Measurements from ENCODE around the gene SPAG4.

Gene SPAG4

DNA sequence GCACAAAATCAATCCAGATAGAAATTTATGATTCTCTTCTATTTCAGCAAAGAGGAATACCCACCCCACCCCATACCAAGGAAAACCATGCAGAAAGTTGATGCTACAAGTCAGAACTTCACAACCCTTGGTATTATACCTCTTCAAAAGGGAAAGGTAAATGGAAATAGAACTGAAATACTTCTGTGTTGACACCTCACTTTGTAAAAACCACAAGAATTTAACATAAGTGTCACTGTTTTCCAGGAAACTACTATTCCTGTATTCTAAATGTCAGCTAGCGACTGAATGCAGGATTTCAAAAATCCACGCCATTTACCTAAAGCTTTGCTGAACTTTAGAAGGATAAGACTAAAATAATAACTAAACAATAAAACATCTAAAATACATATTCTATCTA, 45.4 kb downstream of the SPAG4 start:
- Histone ChIP-seq H3K9me3 (ENCODE audit: control insufficient read depth, insufficient read depth, low read depth, low read length) (no peaks in the 10 kb centered on the region; the same call in 1 of the 2 replicates), H3K9ac (ENCODE audit: low read length) (no peak overlapping the region), H3K27me3 (ENCODE audit: control insufficient read depth, insufficient read depth, low read length) (no peaks in the 10 kb centered on the region), H3K36me3 (ENCODE audit: control insufficient read depth, insufficient read depth, low read length) (peaks cover 11% of the 10 kb centered on the region; the same call in 1 of the 2 replicates), H3K27ac (ENCODE audit: low read depth, low read length) (no peak overlapping the region), H3K4me1 (ENCODE audit: control insufficient read depth, insufficient read depth, low read length) (peaks cover 17% of the 10 kb centered on the region), H3K4me3 (ENCODE audit: low read depth, low read length) (peak overlapping the region; percentile 86; the same call in 1 of the 2 replicates)

DNA sequence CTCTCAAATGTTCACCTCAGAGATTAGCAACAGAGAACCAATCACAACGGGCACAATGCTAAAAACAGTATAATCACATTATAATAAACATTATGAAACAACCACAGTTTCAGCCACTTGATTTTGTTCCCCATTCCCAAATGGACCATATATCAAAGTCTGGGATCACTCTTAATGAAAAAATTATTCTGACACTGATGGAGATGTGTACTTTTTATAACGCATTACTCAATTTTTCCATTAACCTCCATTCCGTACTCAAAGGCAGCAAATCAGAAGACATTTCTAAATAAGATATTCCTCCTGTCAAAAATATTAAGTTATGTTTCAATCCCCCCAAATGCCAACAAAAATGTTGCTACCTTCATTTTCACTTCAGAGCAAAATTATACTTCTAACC, 46.3 kb downstream of the SPAG4 start:
- Histone ChIP-seq H3K9ac (ENCODE audit: low read length) (no peak overlapping the region), H3K9me3 (ENCODE audit: control insufficient read depth, insufficient read depth, low read depth, low read length) (no peaks in the 10 kb centered on the region; the same call in 1 of the 2 replicates), H3K4me1 (ENCODE audit: control insufficient read depth, insufficient read depth, low read length) (peaks cover 17% of the 10 kb centered on the region), H3K4me3 (ENCODE audit: low read depth, low read length) (peak overlapping the region; percentile 86), H3K36me3 (ENCODE audit: control insufficient read depth, insufficient read depth, low read length) (peaks cover 6% of the 10 kb centered on the region; the same call in 1 of the 2 replicates), H3K27me3 (ENCODE audit: control insufficient read depth, insufficient read depth, low read length) (no peaks in the 10 kb centered on the region), H3K27ac (ENCODE audit: low read depth, low read length) (0 out of 2 replicates have a peak overlapping the region, but pooled peaks have one; percentile 8)

DNA sequence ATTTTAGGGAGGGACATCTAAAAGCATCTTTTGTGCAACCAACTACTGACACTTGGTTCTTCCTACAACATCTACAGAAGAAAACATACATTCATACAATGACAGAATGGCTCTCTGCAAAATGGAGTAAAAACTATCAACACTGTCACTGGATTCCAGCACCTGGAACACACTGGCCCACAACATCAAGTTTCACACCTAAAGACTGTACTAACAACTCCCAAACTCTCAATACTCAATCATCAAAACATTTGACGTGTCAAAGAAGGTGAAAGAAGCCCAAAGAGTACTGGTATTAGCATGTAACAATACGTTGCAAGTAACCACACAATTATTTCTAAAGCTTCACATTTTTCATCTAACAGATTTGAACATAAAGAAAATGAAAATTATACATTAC, 46.9 kb downstream of the SPAG4 start:
- no peaks in the 10 kb centered on the region for H3K27me3 ChIP-seq (ENCODE audit: control insufficient read depth, insufficient read depth, low read length)
- no peak overlapping the region for H3K27ac ChIP-seq (ENCODE audit: low read depth, low read length)
- no peaks in the 10 kb centered on the region; the same call in 1 of the 2 replicates for H3K9me3 ChIP-seq (ENCODE audit: control insufficient read depth, insufficient read depth, low read depth, low read length)
- H3K36me3 ChIP-seq (ENCODE audit: control insufficient read depth, insufficient read depth, low read length) = peaks cover 1% of the 10 kb centered on the region; the same call in 1 of the 2 replicates
- peaks cover 17% of the 10 kb centered on the region for H3K4me1 ChIP-seq (ENCODE audit: control insufficient read depth, insufficient read depth, low read length)
- no peak overlapping the region for H3K9ac ChIP-seq (ENCODE audit: low read length)
- peak overlapping the region; percentile 86 for H3K4me3 ChIP-seq (ENCODE audit: low read depth, low read length)

DNA sequence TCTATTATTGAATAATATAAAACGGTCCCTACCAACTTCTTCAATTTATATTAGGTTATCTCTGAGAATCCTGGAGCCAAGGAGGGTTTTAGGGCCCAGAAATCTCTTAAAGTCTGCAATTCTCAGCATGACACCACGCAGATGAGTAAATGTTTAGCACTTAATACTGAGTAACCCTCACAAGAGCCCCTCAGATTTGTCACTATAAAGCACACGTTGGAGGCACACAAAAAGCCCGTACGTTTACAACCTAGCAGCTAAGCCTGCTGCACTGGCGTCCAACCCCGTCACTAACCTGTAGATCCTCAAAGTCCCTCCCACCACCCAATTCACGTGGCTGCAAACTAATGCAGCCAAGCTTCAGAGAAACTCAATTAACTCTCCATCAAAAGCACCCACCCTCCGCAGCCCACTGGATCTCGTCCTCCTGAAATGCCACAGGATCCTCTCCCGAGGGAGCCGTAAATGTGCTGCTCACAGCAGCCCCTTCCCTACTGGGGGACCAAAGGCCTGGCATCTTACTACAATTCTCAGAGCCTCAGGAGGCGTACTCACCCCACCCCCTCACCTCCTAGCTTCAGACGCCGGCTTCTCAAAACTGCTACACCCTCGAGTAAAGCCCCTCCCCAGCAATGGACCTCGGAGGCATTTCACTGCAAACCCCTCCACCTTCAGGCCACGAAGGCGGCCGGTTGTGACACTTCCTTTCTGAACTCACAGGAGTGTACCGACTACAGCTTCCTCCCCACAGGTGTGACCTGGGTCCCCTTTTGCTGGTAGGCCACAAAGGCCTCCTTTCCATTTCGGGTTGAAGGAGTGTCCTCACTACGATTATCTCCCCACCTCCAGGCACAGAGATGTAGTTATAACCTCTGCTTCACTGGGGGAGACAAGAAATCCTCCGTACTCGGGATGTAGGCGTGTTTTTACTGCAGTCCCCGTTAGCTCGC, 48.2 kb downstream of the SPAG4 start:
- Histone ChIP-seq H3K9me3 (ENCODE audit: control insufficient read depth, insufficient read depth, low read depth, low read length) (no peaks in the 10 kb centered on the region; the same call in 1 of the 2 replicates), H3K27me3 (ENCODE audit: control insufficient read depth, insufficient read depth, low read length) (no peaks in the 10 kb centered on the region), H3K4me3 (ENCODE audit: low read depth, low read length) (peak overlapping the region; percentile 86), H3K36me3 (ENCODE audit: control insufficient read depth, insufficient read depth, low read length) (peaks cover 4% of the 10 kb centered on the region; the same call in 1 of the 2 replicates), H3K9ac (ENCODE audit: low read length) (peak overlapping the region; percentile 90), H3K27ac (ENCODE audit: low read depth, low read length) (peak overlapping the region; percentile 92), H3K4me1 (ENCODE audit: control insufficient read depth, insufficient read depth, low read length) (peaks cover 17% of the 10 kb centered on the region)

DNA sequence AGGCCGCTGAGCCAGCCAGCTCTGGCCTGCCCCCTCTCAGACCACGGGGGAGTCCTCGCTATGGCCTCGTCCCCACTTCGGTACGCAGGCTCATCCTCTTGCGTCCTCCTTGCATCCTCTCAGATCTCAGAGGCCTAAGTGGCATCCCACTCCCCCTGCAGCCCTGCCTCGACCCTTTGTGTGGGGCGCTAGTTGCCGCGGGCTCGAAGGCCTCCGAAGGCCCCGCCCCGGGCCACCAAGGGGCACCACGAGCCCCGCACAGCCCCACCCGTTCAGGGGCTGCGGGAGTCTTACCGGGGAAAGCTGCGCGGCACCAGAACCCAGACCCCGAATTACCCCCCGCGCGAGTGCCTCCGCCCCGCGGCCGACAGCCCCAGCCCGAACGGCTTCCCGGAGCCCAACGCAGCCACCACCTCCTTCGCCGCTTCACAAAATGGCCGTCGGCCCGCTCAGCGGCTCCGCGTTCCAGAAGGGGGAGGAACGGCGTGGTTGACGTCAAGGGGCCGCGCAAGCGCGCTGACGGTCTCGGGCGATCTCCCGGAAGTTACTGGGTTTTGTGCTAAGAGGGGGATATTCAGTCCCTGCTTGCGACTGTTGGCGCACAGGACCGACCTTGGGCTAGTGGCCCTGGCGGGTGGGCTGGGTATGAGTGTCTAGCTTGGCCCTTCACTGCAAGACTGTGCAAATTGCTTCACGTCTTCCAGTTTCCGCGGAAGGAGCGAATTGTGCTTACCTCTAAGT, 49.0 kb downstream of the SPAG4 start, which contains the start of the genes CPNE1 and RBM12:
CPNE1 (minus strand) TSS at position 435 of the 741 bp plus-strand sequence. CDS start 31,977 bp downstream, outside the sequence.
RBM12 (minus strand) TSS at position 435 of the 741 bp plus-strand sequence. CDS start 9,578 bp downstream, outside the sequence.
- Histone ChIP-seq H3K36me3 (ENCODE audit: control insufficient read depth, insufficient read depth, low read length) (peaks cover 12% of the 10 kb centered on the region), H3K9ac (ENCODE audit: low read length) (peak within 1 kb of the TSS; percentile 90), H3K4me3 (ENCODE audit: low read depth, low read length) (peak within 1 kb of the TSS; percentile 86), H3K27ac (ENCODE audit: low read depth, low read length) (peak within 1 kb of the TSS; percentile 92), H3K9me3 (ENCODE audit: control insufficient read depth, insufficient read depth, low read depth, low read length) (no peaks in the 10 kb centered on the region; the same call in 1 of the 2 replicates), H3K27me3 (ENCODE audit: control insufficient read depth, insufficient read depth, low read length) (no peaks in the 10 kb centered on the region), H3K4me1 (ENCODE audit: control insufficient read depth, insufficient read depth, low read length) (peaks cover 17% of the 10 kb centered on the region)

DNA sequence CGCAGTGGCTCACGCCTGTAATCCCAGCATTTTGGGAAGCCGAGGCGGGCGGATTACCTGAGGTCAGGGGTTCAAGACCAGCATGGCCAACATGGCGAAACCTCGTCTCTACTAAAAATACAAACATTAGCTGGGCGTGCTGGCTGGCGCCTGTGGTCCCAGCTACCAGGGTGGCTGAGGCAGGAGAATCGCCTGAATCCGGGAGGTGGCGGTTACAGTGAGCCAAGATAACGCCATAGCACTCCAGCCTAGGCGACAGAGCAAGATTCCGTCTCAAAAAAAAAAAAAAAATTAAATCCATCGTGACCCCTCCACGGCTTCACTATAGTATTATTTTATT, 50.3 kb downstream of the SPAG4 start:
- no peak overlapping the region for H3K9ac ChIP-seq (ENCODE audit: low read length)
- H3K36me3 ChIP-seq (ENCODE audit: control insufficient read depth, insufficient read depth, low read length) = peaks cover 18% of the 10 kb centered on the region
- H3K4me1 ChIP-seq (ENCODE audit: control insufficient read depth, insufficient read depth, low read length) = peaks cover 17% of the 10 kb centered on the region
- H3K9me3 ChIP-seq (ENCODE audit: control insufficient read depth, insufficient read depth, low read depth, low read length) = no peaks in the 10 kb centered on the region; the same call in 1 of the 2 replicates
- H3K27me3 ChIP-seq (ENCODE audit: control insufficient read depth, insufficient read depth, low read length) = no peaks in the 10 kb centered on the region
- H3K4me3 ChIP-seq (ENCODE audit: low read depth, low read length) = no peak overlapping the region
- H3K27ac ChIP-seq (ENCODE audit: low read depth, low read length) = no peak overlapping the region

DNA sequence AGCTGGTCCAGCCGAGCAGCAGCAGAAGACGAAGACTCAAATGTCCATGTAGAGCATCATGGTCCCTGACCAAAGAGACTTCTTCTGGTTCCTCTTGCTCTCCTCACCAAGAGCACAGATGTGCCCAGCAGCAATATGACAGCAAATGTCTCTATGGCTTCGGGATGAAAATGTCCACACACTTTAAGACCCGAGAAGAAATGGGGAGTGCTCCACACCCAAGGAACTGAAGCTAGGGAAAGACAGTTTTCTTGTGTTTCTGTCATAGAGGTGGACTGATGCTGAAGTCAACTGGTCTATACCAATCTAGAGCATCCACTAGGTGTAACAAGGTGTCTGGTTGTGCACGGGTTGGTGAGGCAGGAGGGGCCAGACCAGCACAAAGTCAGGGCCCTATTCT, 53.6 kb downstream of the SPAG4 start:
- Histone ChIP-seq H3K4me3 (ENCODE audit: low read depth, low read length) (no peak overlapping the region), H3K9me3 (ENCODE audit: control insufficient read depth, insufficient read depth, low read depth, low read length) (no peaks in the 10 kb centered on the region), H3K27me3 (ENCODE audit: control insufficient read depth, insufficient read depth, low read length) (no peaks in the 10 kb centered on the region), H3K36me3 (ENCODE audit: control insufficient read depth, insufficient read depth, low read length) (peaks cover 36% of the 10 kb centered on the region), H3K4me1 (ENCODE audit: control insufficient read depth, insufficient read depth, low read length) (no peaks in the 10 kb centered on the region), H3K27ac (ENCODE audit: low read depth, low read length) (no peak overlapping the region), H3K9ac (ENCODE audit: low read length) (no peak overlapping the region)

DNA sequence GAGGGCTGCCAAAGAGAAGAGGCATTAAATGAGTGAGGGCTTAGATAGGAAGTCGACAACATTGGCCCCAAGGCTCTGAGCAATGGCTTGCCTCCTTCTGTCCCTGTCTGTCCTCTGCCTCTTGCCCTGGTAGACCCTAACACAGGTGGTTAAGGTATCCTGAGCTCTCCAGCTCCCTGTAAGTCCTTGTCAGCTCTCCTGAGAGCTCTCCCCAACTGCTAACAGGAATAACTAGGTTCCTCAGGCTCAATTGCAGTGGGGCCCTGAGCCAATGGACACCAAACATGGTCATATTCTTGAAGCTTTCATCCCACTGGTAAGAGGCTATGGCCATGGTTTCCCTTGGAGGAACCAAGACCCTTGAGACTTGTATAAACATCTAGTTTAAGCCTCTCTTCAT, 54.1 kb downstream of the SPAG4 start:
- H3K9ac ChIP-seq (ENCODE audit: low read length) = no peak overlapping the region
- H3K27me3 ChIP-seq (ENCODE audit: control insufficient read depth, insufficient read depth, low read length) = no peaks in the 10 kb centered on the region
- no peak overlapping the region for H3K27ac ChIP-seq (ENCODE audit: low read depth, low read length)
- no peaks in the 10 kb centered on the region for H3K4me1 ChIP-seq (ENCODE audit: control insufficient read depth, insufficient read depth, low read length)
- no peaks in the 10 kb centered on the region for H3K9me3 ChIP-seq (ENCODE audit: control insufficient read depth, insufficient read depth, low read depth, low read length)
- H3K36me3 ChIP-seq (ENCODE audit: control insufficient read depth, insufficient read depth, low read length) = peaks cover 40% of the 10 kb centered on the region
- no peak overlapping the region for H3K4me3 ChIP-seq (ENCODE audit: low read depth, low read length)

Measured in HUES6 (cell line).